HG03039 (cell line): ENCODE data around the gene TEX26.

Experiments
- ATAC-seq: cut with Tn5 transposase; IDR thresholded peaks from one replicate; pipeline ENCODE4 v1.9.1; 2021; ENCODE audit warnings: mild to moderate bottlenecking, moderate library complexity; ENCODE audit not compliant: unreplicated experiment

Gene TEX26

GRCh38 chr13:30974350-30974749 lies 41.9 kb downstream of the TEX26 start:
- no peak for ATAC-seq

- ATAC-seq: no peak
These were observed 43.6 kb downstream of the TEX26 start for GRCh38 chr13:30976025-30976424.

GRCh38 chr13:30978981-30979956 lies 46.8 kb downstream of the TEX26 start:
- ATAC-seq: no peak

- no peak for ATAC-seq
These were observed 50.0 kb downstream of the TEX26 start for GRCh38 chr13:30982506-30982905.

- no peak for ATAC-seq
These were observed 50.5 kb downstream of the TEX26 start for GRCh38 chr13:30982906-30983305.

GRCh38 chr13:30983431-30983830 lies 51.0 kb downstream of the TEX26 start:
- ATAC-seq: no peak

- no peak for ATAC-seq
These were observed 52.2 kb downstream of the TEX26 start for GRCh38 chr13:30984620-30985019.

GRCh38 chr13:30985637-30986205 lies 53.3 kb downstream of the TEX26 start:
- ATAC-seq: no peak

GRCh38 chr13:30991184-30991583 lies 58.7 kb downstream of the TEX26 start:
- ATAC-seq: no peak

GRCh38 chr13:30991922-30992321 lies 59.5 kb downstream of the TEX26 start:
- ATAC-seq: no peak

- no peak for ATAC-seq
These were observed 62.9 kb downstream of the TEX26 start for GRCh38 chr13:30995331-30995730.

GRCh38 chr13:30997697-30998096 lies 65.2 kb downstream of the TEX26 start:
- no peak for ATAC-seq

GRCh38 chr13:30998136-30999088 lies 66.0 kb downstream of the TEX26 start:
- no peak for ATAC-seq

- no peak for ATAC-seq
These were observed 68.4 kb downstream of the TEX26 start for GRCh38 chr13:31000889-31001288.

- ATAC-seq: no peak
These were observed 69.2 kb downstream of the TEX26 start for GRCh38 chr13:31001647-31002046.

GRCh38 chr13:31005066-31005465 lies 72.6 kb downstream of the TEX26 start:
- no peak for ATAC-seq

GRCh38 chr13:31007417-31007816 lies 75.0 kb downstream of the TEX26 start:
- no peak for ATAC-seq

- no peak for ATAC-seq
These were observed 76.1 kb downstream of the TEX26 start for GRCh38 chr13:31008400-31009115.

- no peak for ATAC-seq
These were observed 76.7 kb downstream of the TEX26 start for GRCh38 chr13:31009166-31009565.

- no peak for ATAC-seq
These were observed 77.8 kb downstream of the TEX26 start for GRCh38 chr13:31010296-31010695.
